Effector CD4-positive, alpha-beta T cell (primary cell): ENCODE measurements around the gene TLK1.

Experiments
- DNase-seq: peaks from one replicate; pipeline ENCODE4 v3.0.0-alpha.2; 2020

The TLK1 gene

DNA sequence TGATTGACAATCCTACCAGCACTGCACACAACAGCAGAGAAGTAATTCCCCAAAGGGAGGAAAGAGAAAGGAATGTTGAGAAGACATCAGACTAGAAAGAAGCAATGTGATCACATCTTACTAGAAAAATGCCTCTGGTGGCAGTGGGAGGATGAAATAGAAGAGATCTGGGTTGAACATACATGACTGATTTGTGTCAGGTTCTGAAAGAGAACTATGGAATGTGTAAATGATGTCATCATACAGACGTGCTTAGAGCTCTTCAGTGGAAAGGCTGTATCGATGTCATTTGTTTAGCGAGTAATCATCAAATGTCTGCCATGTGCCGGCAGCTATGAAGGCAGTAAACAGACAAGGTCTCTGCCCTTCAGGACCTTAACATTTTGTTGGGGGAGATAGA lies 206.8 kb downstream of the TLK1 start:
- no peak for DNase-seq

GRCh38 chr2:170950221-170950761 lies 210.4 kb downstream of the TLK1 start:
- DNase-seq: no peak

GRCh38 chr2:170949415-170949814 lies 211.3 kb downstream of the TLK1 start:
- DNase-seq: no peak

DNA sequence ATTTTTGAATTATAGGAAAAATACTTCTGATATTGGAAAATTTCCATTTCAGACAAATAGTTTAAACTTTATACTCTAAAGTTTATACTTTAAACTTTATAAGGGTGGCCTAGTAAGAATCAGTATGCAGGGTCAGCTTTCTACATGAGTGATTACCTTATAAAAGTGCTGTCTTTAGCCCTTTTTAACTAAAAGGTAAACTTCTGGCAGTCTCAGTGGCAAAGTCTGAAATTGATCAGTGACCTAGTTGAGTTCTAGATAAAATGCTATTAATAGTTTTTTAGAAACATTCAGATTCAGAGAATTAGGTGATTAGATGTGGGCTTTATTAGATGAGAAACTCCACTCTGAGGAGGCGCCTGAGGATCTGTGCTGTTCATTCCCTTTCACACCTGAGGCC lies 216.1 kb downstream of the TLK1 start:
- no peak for DNase-seq

- DNase-seq: no peak
Observed at GRCh38 chr2:170943596-170943995, 217.1 kb downstream of the TLK1 start.

DNA sequence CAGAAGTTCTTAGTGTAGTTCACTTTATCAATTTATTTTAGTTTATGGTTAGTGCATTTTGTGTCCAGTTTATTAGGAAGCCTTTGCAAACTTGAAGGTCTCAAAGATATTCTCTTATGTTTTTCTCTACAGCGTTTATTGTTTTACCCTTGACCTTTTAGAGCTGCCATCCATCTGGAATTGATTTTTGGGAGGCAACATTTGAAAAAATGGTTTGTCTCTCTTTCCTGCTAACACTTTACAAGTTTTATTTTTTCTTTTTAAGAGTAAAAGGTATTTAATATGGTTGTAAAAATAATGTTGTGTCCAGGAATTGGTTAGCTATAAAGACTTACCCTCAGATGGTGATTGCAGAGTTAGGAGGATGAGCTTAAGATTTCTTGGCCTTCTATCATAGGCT lies 217.7 kb downstream of the TLK1 start:
- DNase-seq: no peak

GRCh38 chr2:170942615-170943014 lies 218.1 kb downstream of the TLK1 start:
- no peak for DNase-seq
